ENCODE data around the gene DMAC2. TPM values are rescaled to one million over a fixed set of nuclear protein-coding genes. Genes with fewer than 3 reads are reported as not detected.

Gene DMAC2
- total RNA-seq, 4 donors from 2014 or later = 34.8 to 49.8 (median 35.7) TPM

GRCh38 chr19:41455936-41456335, 16.2 kb upstream of the DMAC2 start:
- TF ChIP-seq CTCF (IDR thresholded peaks at IDR 0.05) = no peak
- no peak for TF ChIP-seq POLR2A (IDR thresholded peaks at IDR 0.05)
- DNase-seq (ENCODE audit: low spot score in 2 of 2) = no peak
- intact Hi-C loops (cut with DNase I; ENCODE audit: low total_unique reads) = no loop called here
- H3K4me3 ChIP-seq (ENCODE audit: low read depth, poor library complexity, severe bottlenecking) = no peak overlapping the region
- WGBS, 2 donors = 46 to 49% methylated on average over 2 of the region's 2 CpGs

DNA sequence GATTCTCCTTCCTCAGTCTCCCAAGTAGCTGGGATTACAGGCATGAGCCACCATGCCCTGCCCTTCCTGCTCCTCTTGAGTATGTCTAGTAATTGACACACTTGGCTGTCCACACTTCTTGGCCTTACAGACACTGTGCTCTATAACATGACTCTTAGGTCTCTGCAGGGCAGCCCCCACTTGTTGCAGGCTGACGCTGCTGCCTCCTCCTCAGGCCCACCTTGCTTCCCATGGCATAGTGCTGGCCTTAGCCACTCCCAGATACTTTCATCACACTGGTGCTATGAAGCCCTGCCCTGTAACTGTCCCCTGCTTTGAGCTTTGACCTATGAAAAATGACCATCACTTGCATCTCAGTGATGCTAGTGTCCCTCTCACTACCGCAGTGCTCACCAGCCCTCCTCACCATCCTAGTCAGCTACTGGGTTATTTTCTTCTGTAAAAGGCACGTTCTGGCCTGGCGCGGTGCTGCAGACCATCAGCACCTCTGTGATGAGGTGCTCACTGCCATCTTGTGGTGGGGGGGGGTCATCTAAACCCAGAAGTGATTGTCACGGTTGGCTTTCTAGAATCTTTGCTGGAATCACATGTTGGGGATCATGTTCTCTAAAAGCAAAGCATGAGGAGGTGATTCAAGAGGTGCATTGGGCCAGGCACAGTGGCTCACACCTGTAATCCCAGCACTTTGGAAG, 13.0 kb upstream of the DMAC2 start:
- DNase-seq (ENCODE audit: low spot score in 2 of 2) = peak in 1 of 2 donors; percentile 61
- TF ChIP-seq POLR2A (IDR thresholded peaks at IDR 0.05) (no peak), CTCF (IDR thresholded peaks at IDR 0.05) (no peak)
- 70 to 74% methylated on average over 6 of the region's 6 CpGs for WGBS, 2 donors
- intact Hi-C loops (cut with DNase I; ENCODE audit: low total_unique reads) = loop anchor here (5.0 kb wide), 1 partner anchor 120 kb away; no protein-coding TSS in a partner anchor
- H3K4me3 ChIP-seq (ENCODE audit: low read depth, poor library complexity, severe bottlenecking) = no peak overlapping the region

DNA sequence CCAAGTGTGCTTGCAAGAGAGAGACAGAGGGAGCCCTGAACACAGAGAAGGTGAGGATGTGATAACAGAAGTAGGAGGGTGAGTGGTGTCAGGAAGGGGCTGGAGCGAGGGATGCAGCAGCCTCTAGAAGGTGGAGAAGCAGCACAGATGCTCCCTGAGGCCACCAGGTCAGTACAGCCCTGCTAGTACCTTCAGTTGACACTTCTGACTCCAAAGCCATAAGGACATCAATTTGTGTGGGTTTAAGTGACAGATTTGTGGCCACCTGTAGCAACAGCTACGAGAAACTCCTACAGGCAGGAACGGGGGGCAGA, 10.1 kb upstream of the DMAC2 start:
- DNase-seq (ENCODE audit: low spot score in 2 of 2) = peak in 1 of 2 donors; percentile 71
- TF ChIP-seq POLR2A (IDR thresholded peaks at IDR 0.05) = no peak
- TF ChIP-seq CTCF (IDR thresholded peaks at IDR 0.05) = no peak
- intact Hi-C loops (cut with DNase I; ENCODE audit: low total_unique reads) = loop anchor here (5.0 kb wide), 1 partner anchor 122 kb away; no protein-coding TSS in a partner anchor
- WGBS, 2 donors = 31 to 51% methylated on average over 3 of the region's 3 CpGs
- H3K4me3 ChIP-seq (ENCODE audit: low read depth, poor library complexity, severe bottlenecking) = no peak overlapping the region

GRCh38 chr19:41449079-41449864, 9.6 kb upstream of the DMAC2 start:
- 3% methylated on average over 20 to 22 of the region's 22 CpGs for WGBS, 2 donors
- H3K4me3 ChIP-seq (ENCODE audit: low read depth, poor library complexity, severe bottlenecking) = no peak overlapping the region
- TF ChIP-seq CTCF (IDR thresholded peaks at IDR 0.05) (peak in 1 of 3 donors; percentile 83), POLR2A (IDR thresholded peaks at IDR 0.05) (no peak)
- intact Hi-C loops (cut with DNase I; ENCODE audit: low total_unique reads) = no loop called here
- peak; percentile 53 to 95 for DNase-seq (ENCODE audit: low spot score in 2 of 2)

- H3K4me3 ChIP-seq (ENCODE audit: low read depth, poor library complexity, severe bottlenecking) = no peak overlapping the region
- intact Hi-C loops (cut with DNase I; ENCODE audit: low total_unique reads) = no loop called here
- no peak for TF ChIP-seq CTCF (IDR thresholded peaks at IDR 0.05)
- TF ChIP-seq POLR2A (IDR thresholded peaks at IDR 0.05) = no peak
- 59 to 67% methylated on average over 12 of the region's 12 CpGs for WGBS, 2 donors
- DNase-seq (ENCODE audit: low spot score in 2 of 2) = no peak
Measured at GRCh38 chr19:41447732-41448332, 8.1 kb upstream of the DMAC2 start.

Data from lower leg skin (tissue), 4 donors.